ENCODE results near the gene ENTREP1. TPM values are rescaled to one million over a fixed set of nuclear protein-coding genes. Genes with fewer than 3 reads are reported as not detected.
"Not testable (repeated sequence)": the region's sequence is repeated elsewhere in the genome, so short reads cannot be mapped to it uniquely, and the experiment has no call there.

ENTREP1 gene
- total and polyA plus RNA-seq, 8 donors = 2.7 to 8.8 (median 5.4) TPM

GRCh38 chr9:69299315-69299714 lies 25.7 kb upstream of the ENTREP1 start:
- ATAC-seq = no peak
- FAIRE-seq = no peak
- H3K9me3 ChIP-seq = no peaks in the 10 kb centered on the region
- no peaks in the 10 kb centered on the region for H3K27me3 ChIP-seq
- H3K36me3 ChIP-seq = no peaks in the 10 kb centered on the region
- intact Hi-C loops (cut with DNase I) = no loop called here
- H3K4me1 ChIP-seq = no peaks in the 10 kb centered on the region
- H3K4me3 ChIP-seq = no peak overlapping the region
- no peak overlapping the region for H3K27ac ChIP-seq
- DNase-seq = no peak
- WGBS, 2 donors = 78 to 97% methylated on average over 1 of the region's 1 CpG
- TF ChIP-seq, protein P1, sequence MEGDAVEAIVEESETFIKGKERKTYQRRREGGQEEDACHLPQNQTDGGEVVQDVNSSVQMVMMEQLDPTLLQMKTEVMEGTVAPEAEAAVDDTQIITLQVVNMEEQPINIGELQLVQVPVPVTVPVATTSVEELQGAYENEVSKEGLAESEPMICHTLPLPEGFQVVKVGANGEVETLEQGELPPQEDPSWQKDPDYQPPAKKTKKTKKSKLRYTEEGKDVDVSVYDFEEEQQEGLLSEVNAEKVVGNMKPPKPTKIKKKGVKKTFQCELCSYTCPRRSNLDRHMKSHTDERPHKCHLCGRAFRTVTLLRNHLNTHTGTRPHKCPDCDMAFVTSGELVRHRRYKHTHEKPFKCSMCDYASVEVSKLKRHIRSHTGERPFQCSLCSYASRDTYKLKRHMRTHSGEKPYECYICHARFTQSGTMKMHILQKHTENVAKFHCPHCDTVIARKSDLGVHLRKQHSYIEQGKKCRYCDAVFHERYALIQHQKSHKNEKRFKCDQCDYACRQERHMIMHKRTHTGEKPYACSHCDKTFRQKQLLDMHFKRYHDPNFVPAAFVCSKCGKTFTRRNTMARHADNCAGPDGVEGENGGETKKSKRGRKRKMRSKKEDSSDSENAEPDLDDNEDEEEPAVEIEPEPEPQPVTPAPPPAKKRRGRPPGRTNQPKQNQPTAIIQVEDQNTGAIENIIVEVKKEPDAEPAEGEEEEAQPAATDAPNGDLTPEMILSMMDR (IDR thresholded peaks at IDR 0.05) = no peak

- 44 to 56% methylated on average over 1 of the region's 1 CpG for WGBS, 2 donors
- TF ChIP-seq, protein P1 (IDR thresholded peaks at IDR 0.05) = no peak
- Histone ChIP-seq H3K27me3 (no peaks in the 10 kb centered on the region), H3K9me3 (no peaks in the 10 kb centered on the region), H3K4me3 (no peak overlapping the region), H3K36me3 (no peaks in the 10 kb centered on the region), H3K27ac (no peak overlapping the region), H3K4me1 (no peaks in the 10 kb centered on the region)
- intact Hi-C loops (cut with DNase I) = no loop called here
- DNase-seq (no peak), ATAC-seq (no peak), FAIRE-seq (no peak)
Measured at GRCh38 chr9:69299826-69300225, 25.2 kb upstream of the ENTREP1 start.

GRCh38 chr9:69303331-69303730 lies 21.7 kb upstream of the ENTREP1 start:
- no peaks in the 10 kb centered on the region for H3K4me1 ChIP-seq
- H3K27me3 ChIP-seq = no peaks in the 10 kb centered on the region
- H3K4me3 ChIP-seq = no peak overlapping the region
- FAIRE-seq (no peak), DNase-seq (no peak), ATAC-seq (no peak)
- H3K9me3 ChIP-seq = no peaks in the 10 kb centered on the region
- intact Hi-C loops (cut with DNase I) = no loop called here
- TF ChIP-seq, protein P1 (IDR thresholded peaks at IDR 0.05) = no peak
- H3K36me3 ChIP-seq = no peaks in the 10 kb centered on the region
- 91 to 92% methylated on average over 2 of the region's 2 CpGs for WGBS, 2 donors
- no peak overlapping the region for H3K27ac ChIP-seq

GRCh38 chr9:69306895-69307445 lies 18.0 kb upstream of the ENTREP1 start:
- H3K27ac ChIP-seq; FAIRE-seq; H3K4me1 ChIP-seq; DNase-seq; H3K27me3 ChIP-seq; H3K36me3 ChIP-seq; H3K4me3 ChIP-seq; H3K9me3 ChIP-seq; intact Hi-C loops (cut with DNase I); ATAC-seq: not testable (repeated sequence)
- WGBS, 2 donors = 73 to 76% methylated on average over 5 of the region's 5 CpGs

DNA sequence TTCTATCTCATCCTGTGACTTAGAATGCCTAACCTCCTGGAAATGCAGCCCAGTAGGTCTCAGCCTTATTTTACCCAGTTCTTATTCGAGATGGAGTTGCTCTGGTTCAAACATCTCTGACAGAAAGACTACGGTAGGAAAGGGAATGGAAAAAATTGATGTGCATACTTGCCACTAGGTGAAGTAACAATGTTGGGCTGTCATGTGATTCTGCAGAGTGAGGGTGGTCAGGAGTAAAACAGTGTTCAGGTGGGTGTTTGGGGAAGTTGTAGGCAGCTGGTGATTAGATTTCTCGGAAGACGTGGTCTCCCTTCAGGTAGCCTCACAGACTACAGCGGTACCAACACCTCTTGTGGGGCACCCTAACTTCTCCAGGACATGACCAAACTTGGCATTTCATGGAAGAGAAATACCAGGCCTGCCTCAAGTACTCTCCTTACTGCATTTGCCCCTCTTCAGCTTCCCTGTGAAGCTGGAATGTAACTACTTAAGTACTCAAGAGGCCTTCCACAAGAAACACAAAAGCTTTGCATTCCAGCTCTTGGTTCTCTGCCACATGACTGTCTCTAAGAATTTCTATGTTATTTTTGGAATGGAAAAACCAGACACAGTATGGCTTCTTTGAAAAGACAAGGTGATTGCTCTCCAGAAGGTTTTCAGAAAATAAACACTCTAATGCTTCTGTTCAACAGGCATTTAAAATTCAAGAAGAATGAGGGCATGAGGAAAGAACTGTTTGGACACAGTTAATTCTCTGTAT lies 17.4 kb upstream of the ENTREP1 start:
- 89 to 90% methylated on average over 5 of the region's 5 CpGs for WGBS, 2 donors
- no peak overlapping the region for H3K27ac ChIP-seq

More for the DNA sequence above, 17.4 kb upstream of the ENTREP1 start:
- DNase-seq (no peak), ATAC-seq (no peak), FAIRE-seq (no peak)
- TF ChIP-seq, protein P1 (IDR thresholded peaks at IDR 0.05) = no peak
- intact Hi-C loops (cut with DNase I) = no loop called here
- Histone ChIP-seq H3K4me1 (no peaks in the 10 kb centered on the region), H3K36me3 (no peaks in the 10 kb centered on the region), H3K4me3 (no peak overlapping the region), H3K9me3 (no peaks in the 10 kb centered on the region), H3K27me3 (no peaks in the 10 kb centered on the region)

Data from pancreas (tissue), 10 donors.